Measurements from ENCODE around the gene CEP78.

- TF ChIP-seq POLR2AphosphoS5 (IDR thresholded peaks at IDR 0.05; ENCODE audit: low read depth, low read length) (no peak), POLR2A (IDR thresholded peaks at IDR 0.05; ENCODE audit: low read depth, low read length) (no peak), TAF1 (IDR thresholded peaks at IDR 0.05; ENCODE audit: low read depth, low read length) (no peak), SPI1 (IDR thresholded peaks at IDR 0.05; ENCODE audit: low read depth, low read length) (no peak), PAX5 (IDR thresholded peaks at IDR 0.05; ENCODE audit: insufficient read depth, low read length, severe bottlenecking) (no peak), POU2F2 (IDR thresholded peaks at IDR 0.05; ENCODE audit: low read depth, low read length) (no peak)
Measured at GRCh38 chr9:78242041-78242440, 6.2 kb downstream of the CEP78 start.
